ENCODE results near the gene BST1. TPM values are rescaled to one million over a fixed set of nuclear protein-coding genes. Genes with fewer than 3 reads are reported as not detected.

The BST1 gene
- total RNA-seq, 4 donors from 2014 or later = 3.7 to 6.7 (median 5.7) TPM

DNA sequence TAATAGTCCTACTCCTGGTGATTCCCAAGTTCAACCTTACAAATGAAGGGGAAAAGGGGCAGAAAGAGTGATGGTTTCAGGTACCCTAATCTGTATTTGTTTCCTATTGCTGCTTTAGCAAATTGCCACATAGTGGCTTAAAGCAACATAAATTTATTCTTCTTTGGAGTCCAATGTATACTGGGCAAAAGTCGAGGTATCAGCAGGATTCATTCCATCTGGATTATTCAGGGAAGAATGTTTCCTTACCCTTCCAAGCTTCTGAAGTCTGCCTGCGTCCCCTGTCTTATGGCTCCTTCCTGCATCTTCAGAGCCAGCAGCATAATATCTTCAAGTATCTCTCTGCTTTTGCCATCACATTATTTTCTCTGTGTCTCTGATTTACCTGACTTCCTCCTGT lies 10.3 kb upstream of the BST1 start:
- WGBS, 2 donors = 98% methylated on average over 2 of the region's 2 CpGs
- TF ChIP-seq POLR2A (IDR thresholded peaks at IDR 0.05) (no peak), CTCF (IDR thresholded peaks at IDR 0.05) (no peak)
- H3K4me3 ChIP-seq (ENCODE audit: low read depth, poor library complexity, severe bottlenecking) = no peak overlapping the region
- intact Hi-C loops (cut with DNase I; ENCODE audit: low total_unique reads) = no loop called here
- no peak for DNase-seq (ENCODE audit: low spot score in 2 of 2)

GRCh38 chr4:15694431-15694830 lies 8.4 kb upstream of the BST1 start:
- DNase-seq (ENCODE audit: low spot score in 2 of 2) = no peak
- intact Hi-C loops (cut with DNase I; ENCODE audit: low total_unique reads) = no loop called here
- WGBS, 2 donors = 77 to 81% methylated on average over 4 of the region's 4 CpGs
- no peak overlapping the region for H3K4me3 ChIP-seq (ENCODE audit: low read depth, poor library complexity, severe bottlenecking)
- TF ChIP-seq POLR2A (IDR thresholded peaks at IDR 0.05) (no peak), CTCF (IDR thresholded peaks at IDR 0.05) (no peak)

GRCh38 chr4:15695240-15695699 lies 7.6 kb upstream of the BST1 start:
- intact Hi-C loops (cut with DNase I; ENCODE audit: low total_unique reads) = no loop called here
- WGBS, 2 donors = 83 to 88% methylated on average over 10 of the region's 10 CpGs
- no peak overlapping the region for H3K4me3 ChIP-seq (ENCODE audit: low read depth, poor library complexity, severe bottlenecking)
- TF ChIP-seq CTCF (IDR thresholded peaks at IDR 0.05) (no peak), POLR2A (IDR thresholded peaks at IDR 0.05) (no peak)
- no peak for DNase-seq (ENCODE audit: low spot score in 2 of 2)

- intact Hi-C loops (cut with DNase I; ENCODE audit: low total_unique reads) = no loop called here
- 58% methylated on average over 3 of the region's 3 CpGs for WGBS, 2 donors
- no peak for TF ChIP-seq CTCF (IDR thresholded peaks at IDR 0.05)
- no peak for TF ChIP-seq POLR2A (IDR thresholded peaks at IDR 0.05)
- no peak for DNase-seq (ENCODE audit: low spot score in 2 of 2)
- H3K4me3 ChIP-seq (ENCODE audit: low read depth, poor library complexity, severe bottlenecking) = no peak overlapping the region
These were observed 7.1 kb upstream of the BST1 start for GRCh38 chr4:15695729-15696128.

- H3K4me3 ChIP-seq (ENCODE audit: low read depth, poor library complexity, severe bottlenecking) = no peak overlapping the region
- TF ChIP-seq POLR2A (IDR thresholded peaks at IDR 0.05) (no peak), CTCF (IDR thresholded peaks at IDR 0.05) (no peak)
- intact Hi-C loops (cut with DNase I; ENCODE audit: low total_unique reads) = no loop called here
- 100% methylated on average over 1 of the region's 1 CpG for WGBS, 2 donors
- DNase-seq (ENCODE audit: low spot score in 2 of 2) = no peak
These were observed 6.0 kb upstream of the BST1 start for GRCh38 chr4:15696866-15697265.

DNA sequence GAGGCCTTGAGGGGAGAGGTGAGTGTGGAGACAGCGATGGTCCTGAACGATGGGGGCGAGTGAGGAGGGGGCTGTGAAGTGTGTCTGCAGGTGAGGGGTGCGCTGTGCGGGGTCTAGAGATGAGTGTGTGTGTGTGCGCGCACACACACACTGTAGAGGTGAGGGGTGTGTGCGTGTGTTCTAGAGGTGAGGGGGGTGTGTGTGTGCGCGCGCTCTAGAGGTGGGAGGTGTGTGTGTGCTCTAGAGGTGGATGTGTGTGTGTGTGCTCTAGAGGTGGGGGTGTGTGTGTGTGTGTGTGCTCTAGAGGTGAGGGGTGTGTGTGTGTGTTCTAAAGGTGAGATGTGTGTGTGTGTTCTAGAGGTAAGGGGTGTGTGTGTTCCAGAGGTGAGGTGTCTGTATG lies 574 bp downstream of the BST1 start:
- H3K4me3 ChIP-seq (ENCODE audit: low read depth, poor library complexity, severe bottlenecking) = no peak overlapping the region
- intact Hi-C loops (cut with DNase I; ENCODE audit: low total_unique reads) = no loop called here
- TF ChIP-seq POLR2A (IDR thresholded peaks at IDR 0.05) (no peak), CTCF (IDR thresholded peaks at IDR 0.05) (no peak)
- 88% methylated on average over 11 of the region's 11 CpGs for WGBS, 2 donors
- no peak for DNase-seq (ENCODE audit: low spot score in 2 of 2)

Data from lower leg skin (tissue), 4 donors.